ENCODE measurements around the gene CNTN5.

The CNTN5 gene

DNA sequence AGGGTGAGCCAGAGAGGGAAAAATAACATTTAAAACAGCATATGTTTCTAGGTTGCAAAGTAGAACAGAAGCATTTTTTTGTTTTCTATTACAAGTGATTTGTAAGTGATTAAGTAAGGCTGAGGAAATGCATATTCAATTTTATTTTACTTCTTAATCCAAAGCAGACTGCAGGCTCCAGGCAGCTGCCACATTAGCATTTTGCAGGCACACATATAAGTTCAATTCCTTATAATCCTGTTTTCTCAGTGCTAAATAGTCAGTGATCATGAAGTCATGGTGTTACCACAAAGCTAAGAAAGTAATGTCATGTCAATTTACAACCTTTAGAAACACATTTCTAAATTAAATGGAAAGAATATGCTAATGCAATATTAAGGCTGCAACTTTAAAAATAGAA lies 149.8 kb downstream of the CNTN5 start:
- DNase-seq (ENCODE audit: low spot score), result no peak

- DNase-seq (ENCODE audit: low spot score), result no peak
These were observed 150.6 kb downstream of the CNTN5 start for GRCh38 chr11:99171330-99171729.

- DNase-seq (ENCODE audit: low spot score), result no peak
These were observed 155.7 kb downstream of the CNTN5 start for GRCh38 chr11:99176430-99176829.

- DNase-seq (ENCODE audit: low spot score), result no peak
These were observed 156.7 kb downstream of the CNTN5 start for GRCh38 chr11:99177446-99177845.

GRCh38 chr11:99184146-99184545 lies 163.4 kb downstream of the CNTN5 start:
- DNase-seq (ENCODE audit: low spot score), result no peak

GRCh38 chr11:99188221-99188620 lies 167.5 kb downstream of the CNTN5 start:
- DNase-seq (ENCODE audit: low spot score), result no peak

GRCh38 chr11:99192716-99193115 lies 172.0 kb downstream of the CNTN5 start:
- DNase-seq (ENCODE audit: low spot score), result no peak

- no peak for DNase-seq (ENCODE audit: low spot score)
These were observed 176.7 kb downstream of the CNTN5 start for GRCh38 chr11:99197477-99197876.

GRCh38 chr11:99198215-99198614 lies 177.5 kb downstream of the CNTN5 start:
- DNase-seq (ENCODE audit: low spot score), result no peak

DNA sequence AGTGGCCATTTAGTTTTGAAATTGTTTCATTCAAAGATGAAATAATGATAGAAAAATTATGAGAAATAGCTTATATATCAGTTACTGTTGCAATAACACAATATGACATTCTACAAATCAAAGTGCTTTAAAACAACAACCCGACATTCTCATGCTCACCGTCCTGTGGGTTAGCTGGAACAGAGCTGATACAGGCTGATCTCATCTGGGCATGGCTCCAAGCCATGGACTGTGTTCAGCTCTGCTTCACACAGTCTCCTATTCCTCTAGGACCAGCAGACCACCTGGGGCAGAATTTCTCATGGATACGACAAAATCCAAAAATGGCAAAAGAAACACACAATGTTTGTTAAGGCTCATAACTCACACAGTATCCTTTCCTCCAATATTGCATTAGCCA lies 178.6 kb downstream of the CNTN5 start:
- DNase-seq (ENCODE audit: low spot score), result no peak

DNA sequence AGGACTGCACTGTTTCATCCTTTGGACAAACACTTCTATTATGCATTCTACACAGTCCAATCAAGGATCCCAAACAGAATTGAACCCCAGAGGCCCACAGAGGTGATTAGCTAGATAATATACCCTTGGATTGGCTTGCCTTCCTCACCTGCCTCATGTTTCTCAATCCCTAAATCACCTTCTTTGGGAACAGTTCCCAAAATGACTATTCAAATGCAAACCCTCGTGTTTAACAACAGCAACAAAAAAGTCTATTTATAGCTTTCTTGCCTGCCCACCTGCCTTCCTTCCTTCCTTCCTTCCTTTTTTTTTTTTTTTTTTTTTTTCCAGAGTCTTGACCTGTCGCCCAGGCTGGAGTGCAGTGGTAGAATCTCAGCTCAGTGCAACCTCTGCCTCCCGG lies 180.0 kb downstream of the CNTN5 start:
- no peak for DNase-seq (ENCODE audit: low spot score)

DNA sequence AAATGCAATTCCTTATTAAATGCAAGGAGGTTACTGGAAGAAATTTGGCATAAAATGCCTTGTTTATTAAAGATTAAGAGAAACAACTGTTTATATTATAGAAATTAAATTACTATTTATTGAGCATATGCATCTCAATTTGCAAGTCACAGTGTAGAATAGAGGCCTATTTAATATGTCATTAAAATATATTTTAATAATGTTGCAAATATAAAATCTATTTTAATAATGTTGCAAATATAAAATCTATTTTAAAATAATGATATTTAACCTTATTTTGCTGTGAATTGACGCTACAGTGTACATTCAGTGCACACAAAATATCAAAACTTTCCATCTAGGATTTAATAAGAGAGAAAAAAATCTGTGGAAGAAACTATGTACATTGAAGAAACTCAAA lies 188.1 kb downstream of the CNTN5 start:
- DNase-seq (ENCODE audit: low spot score), result no peak

DNA sequence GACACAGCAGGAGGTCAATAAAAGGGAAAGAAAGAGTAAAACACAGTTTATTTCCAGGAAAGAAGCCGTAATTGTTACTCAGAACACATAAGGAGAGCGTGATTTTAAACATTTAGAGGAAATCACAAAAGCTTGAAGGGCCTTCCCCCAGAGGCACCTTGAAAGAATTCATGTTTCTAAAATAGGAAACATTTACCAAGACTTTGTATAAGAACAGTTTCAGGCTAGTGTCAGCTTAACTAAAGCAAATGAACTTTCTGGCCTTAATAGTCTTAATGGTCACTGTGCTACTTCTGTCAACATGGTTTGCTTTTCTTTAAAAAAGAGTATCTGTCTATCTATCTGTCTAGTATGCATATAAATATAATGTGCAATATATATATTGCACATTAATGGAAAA lies 208.8 kb downstream of the CNTN5 start:
- DNase-seq (ENCODE audit: low spot score), result no peak

GRCh38 chr11:99234534-99234933 lies 213.8 kb downstream of the CNTN5 start:
- DNase-seq (ENCODE audit: low spot score), result no peak

DNA sequence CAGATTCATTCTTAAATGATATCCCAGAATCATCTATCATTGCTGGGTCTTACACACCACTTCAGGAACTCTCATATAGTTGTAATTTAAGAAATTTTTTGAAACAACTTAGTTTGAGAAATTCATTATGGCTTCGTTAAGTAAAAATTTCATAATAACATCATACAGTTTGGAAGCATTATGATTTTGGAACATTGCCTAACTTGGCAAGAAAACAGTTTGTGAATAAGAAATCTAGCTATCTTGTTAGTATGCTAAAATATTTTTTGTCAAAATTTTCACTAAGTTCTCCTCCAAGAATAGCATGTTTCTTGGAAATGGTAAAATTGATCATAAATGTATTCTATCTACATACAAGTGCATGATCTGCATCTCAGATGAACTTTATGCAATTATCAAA lies 217.7 kb downstream of the CNTN5 start:
- no peak for DNase-seq (ENCODE audit: low spot score)

DNA sequence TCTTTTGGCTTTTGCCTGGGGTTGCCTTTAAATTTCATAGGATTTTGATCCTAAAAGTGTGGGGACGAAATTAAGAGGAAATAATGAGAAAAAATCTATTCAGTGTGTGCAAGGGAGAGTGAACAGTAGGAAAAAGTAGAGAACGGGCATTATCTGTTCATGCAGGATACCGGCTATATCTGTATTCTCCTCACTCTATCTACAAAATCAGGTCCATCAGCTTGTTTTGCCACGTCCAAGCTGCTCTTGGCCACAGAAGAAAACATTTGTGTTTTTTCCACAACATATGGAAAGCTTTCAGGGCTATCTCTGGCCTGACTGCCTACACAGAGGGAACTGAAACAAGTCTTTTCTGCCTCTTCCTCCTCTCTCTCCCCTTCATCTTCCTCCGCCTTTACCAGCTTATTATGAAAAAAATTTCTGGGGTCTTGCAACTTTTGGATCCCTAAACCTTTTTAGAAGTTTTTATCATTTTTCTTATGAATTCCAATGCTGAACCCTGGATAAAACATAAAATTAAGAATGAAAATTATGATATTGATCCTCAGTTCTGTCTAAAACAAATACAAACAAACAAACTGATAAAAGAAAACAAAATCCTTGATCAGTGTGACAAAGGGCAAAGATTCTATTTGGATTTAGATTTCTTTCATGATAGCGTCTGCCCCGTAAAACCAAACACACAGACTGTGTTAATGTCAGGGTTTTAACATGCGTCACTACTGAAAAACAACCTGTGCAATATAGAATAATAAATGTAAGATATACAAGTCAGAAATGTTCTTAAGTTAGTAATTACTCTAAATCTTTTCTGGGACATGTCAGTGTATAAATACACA lies 219.7 kb downstream of the CNTN5 start:
- DNase-seq (ENCODE audit: low spot score), result no peak

- no peak for DNase-seq (ENCODE audit: low spot score)
These were observed 220.3 kb downstream of the CNTN5 start for GRCh38 chr11:99241066-99241465.

DNA sequence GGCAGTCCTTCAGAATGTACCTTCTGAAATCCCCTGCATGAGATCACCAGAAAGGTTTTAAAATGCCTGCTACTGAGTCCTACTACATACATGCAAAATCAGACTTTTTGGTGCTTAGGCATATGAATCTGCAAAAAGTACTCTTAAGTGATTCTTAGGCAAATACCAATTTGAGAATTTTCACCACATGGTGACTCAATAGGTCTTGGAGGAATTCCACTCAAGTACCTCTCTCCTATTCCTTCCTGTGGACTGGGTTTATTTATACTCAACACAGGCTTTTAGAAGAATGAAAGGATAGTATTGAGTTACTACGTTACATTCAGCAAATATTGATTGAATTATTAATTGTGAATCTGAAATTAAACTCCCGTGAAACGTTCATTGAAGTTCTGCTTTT lies 223.9 kb downstream of the CNTN5 start:
- DNase-seq (ENCODE audit: low spot score), result no peak

GRCh38 chr11:99246199-99246598 lies 225.4 kb downstream of the CNTN5 start:
- no peak for DNase-seq (ENCODE audit: low spot score)

- no peak for DNase-seq (ENCODE audit: low spot score)
These were observed 235.9 kb downstream of the CNTN5 start for GRCh38 chr11:99256614-99257013.

- DNase-seq (ENCODE audit: low spot score), result no peak
These were observed 236.4 kb downstream of the CNTN5 start for GRCh38 chr11:99257131-99257530.

- DNase-seq (ENCODE audit: low spot score), result no peak
These were observed 239.9 kb downstream of the CNTN5 start for GRCh38 chr11:99260696-99261095.

DNA sequence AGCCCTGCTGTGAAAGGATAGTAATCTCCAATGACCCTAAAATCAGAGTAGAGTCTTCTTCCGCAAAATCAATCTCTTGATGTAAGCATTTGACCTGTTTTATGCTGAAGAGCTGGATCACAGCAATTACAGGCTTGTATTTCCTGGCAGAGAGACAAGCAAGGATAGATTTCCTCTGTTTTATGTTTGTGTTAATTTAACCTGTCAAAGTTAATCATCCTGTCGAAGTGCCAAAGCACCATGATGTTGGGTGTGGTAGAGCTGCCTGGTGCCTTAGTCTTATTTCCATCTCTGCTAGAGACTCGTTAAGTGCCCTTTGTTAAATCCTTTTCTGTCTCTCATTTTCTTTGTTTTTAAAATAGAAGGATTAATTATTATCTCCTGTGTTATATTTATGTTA lies 248.1 kb downstream of the CNTN5 start:
- DNase-seq (ENCODE audit: low spot score), result no peak

DNA sequence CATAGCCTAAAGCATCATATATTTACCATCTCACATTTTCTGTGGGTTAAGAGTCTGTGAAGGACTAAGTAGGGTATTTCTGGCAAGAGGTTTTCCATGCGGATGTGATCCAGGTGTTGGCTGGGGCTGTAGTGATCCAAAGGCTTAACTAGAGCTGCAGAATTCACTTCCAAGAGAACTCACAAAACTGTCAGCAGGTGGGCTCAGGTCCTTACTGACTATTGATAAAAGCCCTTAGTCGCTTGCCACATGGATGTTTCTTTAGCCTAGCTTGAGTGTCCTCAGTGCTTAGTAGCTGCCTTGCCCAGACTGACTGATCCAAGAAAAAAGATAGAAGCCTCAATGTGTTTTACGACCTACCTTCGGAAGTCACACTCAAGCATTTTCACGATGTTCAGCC lies 250.8 kb downstream of the CNTN5 start:
- DNase-seq (ENCODE audit: low spot score), result no peak

Measured in AG08396 (cell line).